LoVo (cell line): ENCODE measurements around the gene NRN1L.

Experiments used
- DNase-seq: peaks from one replicate; pipeline ENCODE4 v3.0.0-alpha.2; 2016; ENCODE audit warnings: low spot score

Gene NRN1L

GRCh38 chr16:67884684-67885083 lies at the start of gene NRN1L:
Gene NRN1L (plus strand): TSS chr16:67884885. CDS start chr16:67884904, 19 bp downstream.
- DNase-seq: no peak

- DNase-seq: peak; percentile 18
These were observed 47.5 kb upstream of the NRN1L start for GRCh38 chr16:67837190-67837589.

GRCh38 chr16:67837811-67838210 lies 46.9 kb upstream of the NRN1L start:
- DNase-seq: no peak

- DNase-seq: no peak
These were observed 43.4 kb upstream of the NRN1L start for GRCh38 chr16:67841198-67841815.

GRCh38 chr16:67841816-67842508 lies 42.7 kb upstream of the NRN1L start, which contains the start of gene THAP11:
Gene THAP11 (plus strand): TSS chr16:67842320. CDS start chr16:67842555, 235 bp downstream.
- peak; percentile 97 for DNase-seq

- no peak for DNase-seq
These were observed 42.0 kb upstream of the NRN1L start for GRCh38 chr16:67842509-67843342.

GRCh38 chr16:67843343-67843765 lies 41.3 kb upstream of the NRN1L start:
- DNase-seq: no peak

GRCh38 chr16:67844497-67844896 lies 40.2 kb upstream of the NRN1L start:
- no peak for DNase-seq

- no peak for DNase-seq
These were observed 39.2 kb upstream of the NRN1L start for GRCh38 chr16:67845291-67846062.

- DNase-seq: no peak
These were observed 38.7 kb upstream of the NRN1L start for GRCh38 chr16:67846063-67846319.

- DNase-seq: peak; percentile 95
These were observed 38.2 kb upstream of the NRN1L start, which contains the start of gene NUTF2 for GRCh38 chr16:67846320-67847063. Gene NUTF2 (plus strand): TSS chr16:67846933. CDS start chr16:67865131, 18,198 bp downstream.

- peak; percentile 69 for DNase-seq
These were observed 37.4 kb upstream of the NRN1L start, which contains the start of gene CENPT for GRCh38 chr16:67847064-67847861. Gene CENPT (minus strand): TSS chr16:67847693. CDS start chr16:67833859, 13,834 bp downstream.

GRCh38 chr16:67848118-67848517 lies 36.6 kb upstream of the NRN1L start:
- no peak for DNase-seq

GRCh38 chr16:67853670-67854069 lies 31.0 kb upstream of the NRN1L start:
- no peak for DNase-seq

GRCh38 chr16:67855789-67856188 lies 28.9 kb upstream of the NRN1L start:
- no peak for DNase-seq

GRCh38 chr16:67856927-67857546 lies 27.6 kb upstream of the NRN1L start:
- DNase-seq: no peak

GRCh38 chr16:67857547-67858233 lies 27.0 kb upstream of the NRN1L start:
- peak; percentile 85 for DNase-seq

- no peak for DNase-seq
These were observed 26.2 kb upstream of the NRN1L start for GRCh38 chr16:67858500-67858899.
